Hypothalamus (tissue), 51 donors: ENCODE results near the gene IL21R.
"Not testable (repeated sequence)": the region's sequence is repeated elsewhere in the genome, so short reads cannot be mapped to it uniquely, and the experiment has no call there.

Source experiments
- DNase-seq, 51 donors: peaks; one replicate each; lab custom pipeline; 2025; lab: John Stamatoyannopoulos, UW

IL21R gene

DNA sequence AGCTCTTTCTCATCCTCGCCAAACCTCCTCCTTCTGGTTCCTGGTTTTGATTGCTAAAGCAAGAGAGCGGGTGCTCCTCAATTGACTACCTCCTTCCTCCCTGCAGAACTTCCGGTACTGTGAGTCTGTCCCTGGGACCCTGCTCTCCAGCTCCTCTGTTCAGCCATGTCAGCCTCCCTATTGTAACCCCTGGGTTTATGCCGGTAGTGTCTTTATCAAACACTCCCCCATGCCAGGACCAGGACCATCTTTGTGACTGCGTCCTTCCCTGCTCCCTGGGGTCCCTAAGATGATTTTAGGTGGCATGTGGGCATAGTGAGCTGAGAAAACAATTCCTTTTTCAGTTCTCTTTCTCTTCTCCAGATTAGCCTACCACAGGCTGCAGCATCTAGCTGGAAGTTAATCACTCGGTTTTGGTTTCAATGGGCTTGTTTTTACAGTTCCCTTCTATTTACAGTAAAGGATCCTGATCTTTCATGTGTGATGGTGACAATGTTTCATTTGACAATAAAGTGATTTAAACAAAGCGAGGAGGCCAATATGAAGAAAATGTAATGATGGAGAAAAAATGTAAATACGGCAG lies 27.7 kb upstream of the IL21R start:
- DNase-seq, result peak in 1 of 51 donors; percentile 3

DNA sequence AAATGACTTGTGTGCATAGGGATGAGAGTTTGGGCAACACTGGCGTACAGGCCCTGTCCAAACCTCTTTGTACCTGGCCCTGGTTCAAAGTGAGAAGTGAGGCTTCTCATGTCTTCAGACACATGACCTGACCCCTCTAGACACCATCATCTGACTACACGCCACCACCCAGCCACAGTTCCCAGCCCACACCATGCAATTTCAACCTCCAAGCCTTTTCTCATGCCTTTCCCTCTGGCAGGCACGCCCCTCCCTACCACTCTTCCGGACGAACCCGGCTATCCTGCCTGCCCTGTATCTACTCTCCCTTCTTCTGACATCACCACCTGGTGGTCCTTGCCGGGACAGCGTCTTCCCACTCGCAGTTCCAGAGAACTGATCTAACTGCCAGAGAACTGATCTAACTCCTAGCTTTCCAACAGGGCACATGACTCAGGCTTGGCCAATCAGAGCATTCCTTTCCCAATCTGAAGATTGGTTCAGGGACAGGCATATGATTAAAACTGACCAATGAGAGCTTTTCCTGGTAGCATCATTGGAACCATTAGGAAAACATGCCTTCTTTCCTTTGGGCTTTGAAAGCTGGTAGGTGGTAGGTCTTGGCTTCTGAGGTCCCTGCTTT lies 27.1 kb upstream of the IL21R start:
- peak in 31 of 51 donors; percentile 2 to 58 (median 26) for DNase-seq

DNA sequence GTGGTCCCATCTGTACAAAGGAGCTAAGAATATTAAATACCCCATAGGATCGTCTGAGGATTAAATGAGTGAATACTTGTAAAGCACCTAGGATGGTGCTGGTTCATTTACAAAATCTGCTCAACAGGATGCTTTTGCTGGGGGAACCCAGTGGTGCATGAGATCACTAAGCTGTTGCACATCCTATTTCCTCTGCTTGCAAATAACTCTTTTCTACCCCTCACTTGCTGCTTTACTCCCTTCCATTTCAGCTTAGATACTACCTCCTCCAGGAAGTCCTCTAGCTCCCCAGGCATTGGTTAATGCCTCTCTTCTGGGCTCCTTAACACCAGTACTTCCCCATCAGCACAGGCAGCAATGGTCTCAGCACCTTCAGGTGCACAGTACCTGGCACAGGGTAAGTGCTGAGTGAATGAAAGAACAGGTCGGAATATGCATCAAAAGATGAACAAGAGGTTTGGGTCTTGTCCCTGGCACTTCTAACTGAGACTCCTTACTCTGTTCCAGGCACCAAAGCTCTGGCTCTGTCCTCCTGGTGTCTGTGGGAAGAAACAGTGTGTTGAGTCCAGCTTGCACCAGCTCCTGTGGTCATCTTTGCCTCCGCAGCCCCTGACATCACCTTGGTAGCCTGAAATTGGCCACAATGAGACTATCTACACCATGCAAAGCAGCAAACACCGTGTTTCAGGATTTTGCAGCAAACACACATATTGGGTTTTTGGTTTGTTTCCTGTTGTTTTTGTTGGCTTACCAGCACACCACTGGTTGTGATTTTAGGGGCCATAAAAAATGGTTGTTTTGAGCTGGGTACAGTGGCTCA lies 24.1 kb upstream of the IL21R start:
- DNase-seq, result no peak

DNA sequence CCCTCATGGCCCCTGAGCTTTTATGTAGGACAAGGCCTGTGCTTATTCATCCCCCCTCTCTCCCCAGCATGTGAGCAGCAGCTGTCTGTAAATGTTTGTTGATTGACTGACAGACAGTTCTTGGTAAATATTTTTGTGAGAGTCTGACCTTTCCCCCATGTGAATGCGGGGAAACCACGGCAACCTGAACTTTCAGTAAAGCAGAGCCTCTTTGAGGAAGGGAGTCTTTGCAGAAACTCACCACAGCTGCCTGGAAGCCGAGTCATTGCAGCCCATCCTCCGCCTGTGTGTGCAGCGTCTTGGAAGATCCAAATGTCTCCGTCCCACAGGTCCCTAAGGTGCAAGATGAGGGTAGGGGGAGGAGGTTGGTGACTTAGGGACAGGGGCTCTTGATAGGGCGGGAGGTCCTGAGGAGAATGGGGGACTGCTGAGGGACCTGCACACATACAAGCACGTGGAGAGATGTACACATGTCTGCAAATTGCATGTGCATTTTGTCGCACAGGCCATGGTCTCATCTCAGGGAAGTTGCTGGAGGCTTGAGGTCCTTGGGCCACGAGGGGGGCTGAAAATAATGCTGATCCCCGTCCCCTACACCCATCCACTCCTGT lies 23.0 kb upstream of the IL21R start:
- no peak for DNase-seq

DNA sequence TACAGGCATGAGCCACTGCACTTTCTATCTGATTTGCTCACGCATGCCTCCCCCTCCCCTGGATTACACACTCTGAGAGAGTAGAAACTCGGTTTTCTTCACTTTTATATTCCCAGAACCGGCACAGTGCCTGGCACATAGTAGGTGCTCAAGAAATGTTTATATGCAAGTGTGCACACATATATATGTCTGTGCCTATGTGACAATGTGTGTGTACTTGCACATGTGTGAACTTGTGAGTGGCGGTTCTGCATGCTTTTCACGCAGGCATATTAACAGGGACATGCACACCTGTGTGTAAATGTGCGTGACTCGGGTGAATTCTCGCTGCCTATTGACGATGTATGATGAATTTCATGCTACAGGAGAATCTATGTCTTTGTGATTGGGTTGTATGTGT lies 22.1 kb upstream of the IL21R start:
- DNase-seq, result no peak

DNA sequence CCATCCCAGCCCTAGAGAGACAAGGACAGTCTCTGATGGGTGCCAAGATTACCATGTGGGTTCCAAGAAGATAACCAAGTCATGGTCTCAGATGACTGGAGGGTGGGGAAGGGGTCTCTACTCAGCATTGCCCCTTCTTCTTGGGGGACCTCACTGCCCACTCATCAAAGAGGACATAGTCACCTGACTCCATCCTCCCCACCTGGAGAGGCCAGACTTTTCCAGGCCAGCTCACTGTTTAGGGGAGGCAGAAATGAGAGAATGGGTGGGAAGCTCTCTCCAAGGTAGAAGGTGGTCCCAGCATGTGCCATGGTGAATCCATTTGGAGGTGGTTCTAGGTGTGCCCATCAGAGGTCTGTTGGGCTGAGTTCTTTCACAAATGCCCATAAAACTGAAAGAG lies 20.7 kb upstream of the IL21R start:
- no peak for DNase-seq

DNA sequence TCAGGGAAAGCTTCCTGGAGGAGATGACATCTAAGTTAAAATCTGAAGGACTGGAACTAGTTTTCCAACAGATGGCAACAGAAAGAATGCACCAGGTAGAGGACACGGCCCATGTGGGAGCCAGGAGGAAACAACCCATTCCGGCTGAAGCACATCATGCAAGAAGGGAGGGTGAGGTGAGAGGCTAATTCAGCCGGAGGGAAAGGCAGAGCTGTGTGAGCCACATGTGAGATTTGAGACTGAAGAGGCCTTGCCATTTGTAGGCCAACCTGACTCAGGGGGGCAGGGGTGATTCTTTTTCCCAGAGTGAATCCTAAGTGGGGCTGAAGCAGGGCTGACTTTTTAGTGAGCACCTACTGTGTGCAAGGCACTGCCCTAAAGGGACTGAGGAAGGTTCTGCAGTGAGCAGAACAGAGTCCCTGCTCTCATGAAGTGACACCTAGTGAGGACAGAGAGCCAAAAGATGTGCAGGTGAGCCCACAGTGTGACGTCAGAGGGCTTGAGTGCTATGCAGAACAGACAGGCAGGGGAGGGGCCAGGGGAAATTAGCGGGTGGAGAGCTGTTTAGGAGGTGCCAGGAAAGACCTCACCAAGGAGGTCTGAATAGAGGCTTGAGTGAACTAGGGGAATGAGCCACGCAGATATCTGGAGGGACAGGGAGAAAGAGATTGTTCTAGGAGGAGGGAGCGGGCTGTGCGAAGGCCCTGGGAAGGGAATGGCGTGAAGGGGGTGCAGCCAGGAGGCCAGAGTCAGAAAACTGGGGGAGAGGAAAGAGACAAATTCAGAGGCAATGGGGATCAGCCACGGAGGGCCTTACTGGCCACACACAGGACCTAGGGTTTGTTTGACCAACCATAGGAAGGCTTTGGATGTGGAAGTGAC lies 19.8 kb upstream of the IL21R start:
- DNase-seq, result no peak

DNA sequence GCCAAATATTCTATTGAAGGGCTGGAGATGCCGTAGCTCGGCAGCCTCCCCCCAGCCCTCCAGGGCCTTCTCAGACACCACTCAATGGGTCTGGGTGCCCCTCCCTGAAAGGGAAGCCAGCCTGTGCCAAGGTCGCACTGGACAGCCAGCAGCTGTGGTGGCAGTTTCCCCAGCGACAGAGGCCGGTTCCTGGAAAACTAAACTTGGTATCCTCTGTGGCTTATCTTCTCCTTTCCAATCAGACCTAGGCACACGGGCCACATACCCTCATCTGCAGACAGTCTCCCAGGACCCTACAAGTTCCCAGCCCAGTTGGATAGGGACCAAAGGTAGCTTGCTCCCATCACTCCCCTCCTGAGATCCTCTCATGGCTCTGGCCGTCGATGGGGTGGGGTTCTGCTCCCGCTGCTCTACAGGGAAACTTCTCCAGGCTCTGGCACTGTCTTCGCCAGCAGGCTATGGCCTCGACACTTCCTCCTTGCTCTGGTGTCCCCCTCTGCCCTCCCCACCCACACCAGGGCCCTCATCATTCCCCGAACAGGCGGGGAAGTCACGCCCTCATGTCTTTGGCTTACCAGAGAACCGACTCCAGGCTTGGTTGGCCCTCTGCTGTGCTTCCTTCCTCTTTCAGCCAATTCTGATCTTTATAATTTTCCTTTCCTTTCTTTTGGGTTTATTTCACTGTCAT lies 18.3 kb upstream of the IL21R start:
- DNase-seq, result peak in 3 of 51 donors; percentile 0 to 22 (median 3)

DNA sequence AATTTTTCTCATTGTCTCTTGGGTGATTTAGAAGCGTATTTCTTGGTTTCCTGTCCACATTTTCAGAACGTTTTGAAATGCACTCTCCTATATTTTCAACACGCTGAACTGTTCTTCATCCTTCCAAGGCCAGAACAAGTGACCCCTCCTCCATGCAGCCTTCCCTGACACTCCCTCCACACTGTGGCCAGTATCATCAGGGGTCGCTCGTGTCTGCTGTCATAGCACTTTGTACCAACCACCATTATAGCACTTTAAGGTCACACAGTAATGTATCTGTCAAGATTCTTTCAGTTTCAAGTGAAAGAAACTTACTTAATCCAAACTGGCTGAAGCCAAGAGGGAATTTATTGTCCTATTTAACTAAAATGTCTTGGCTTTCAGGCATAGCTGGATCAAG lies 17.5 kb upstream of the IL21R start:
- DNase-seq, result no peak

DNA sequence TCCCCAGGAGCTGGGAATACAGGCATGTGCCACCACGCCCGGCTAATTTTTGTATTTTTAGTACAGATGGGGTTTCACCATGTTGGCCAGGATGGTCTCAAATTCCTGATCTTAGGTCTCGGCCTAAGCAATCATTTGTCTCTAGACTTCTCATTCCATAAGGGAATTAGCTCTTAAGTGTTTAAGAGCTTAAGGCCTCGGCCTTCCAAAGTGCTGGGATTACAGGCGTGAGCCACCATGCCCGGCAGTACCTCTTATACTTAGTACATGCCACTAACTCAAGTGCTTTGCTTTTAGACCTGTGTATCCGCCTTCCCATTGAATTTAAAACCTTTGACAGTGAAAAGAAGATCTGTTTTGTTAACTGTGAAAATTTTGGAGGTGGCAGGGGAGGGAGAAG lies 16.6 kb upstream of the IL21R start:
- no peak for DNase-seq

DNA sequence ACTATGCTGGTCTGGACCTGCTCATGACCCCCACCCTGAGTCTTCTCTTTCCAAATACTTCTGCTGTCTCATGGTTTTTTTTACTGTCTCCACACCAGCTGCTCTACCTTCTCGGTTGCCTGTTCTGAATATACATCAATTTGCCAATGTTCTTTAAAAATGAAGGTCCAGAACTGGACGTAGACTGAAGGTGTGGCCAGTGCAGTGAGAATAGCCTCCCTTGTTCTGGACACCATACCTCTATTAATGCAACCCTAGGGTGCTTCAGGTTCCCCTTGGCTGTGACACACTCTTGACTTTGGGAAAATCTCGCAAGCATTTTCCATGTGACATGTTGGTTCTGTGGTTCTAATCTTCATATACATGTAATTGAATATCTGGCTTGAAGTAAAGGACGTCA lies 15.3 kb upstream of the IL21R start:
- DNase-seq, result no peak

DNA sequence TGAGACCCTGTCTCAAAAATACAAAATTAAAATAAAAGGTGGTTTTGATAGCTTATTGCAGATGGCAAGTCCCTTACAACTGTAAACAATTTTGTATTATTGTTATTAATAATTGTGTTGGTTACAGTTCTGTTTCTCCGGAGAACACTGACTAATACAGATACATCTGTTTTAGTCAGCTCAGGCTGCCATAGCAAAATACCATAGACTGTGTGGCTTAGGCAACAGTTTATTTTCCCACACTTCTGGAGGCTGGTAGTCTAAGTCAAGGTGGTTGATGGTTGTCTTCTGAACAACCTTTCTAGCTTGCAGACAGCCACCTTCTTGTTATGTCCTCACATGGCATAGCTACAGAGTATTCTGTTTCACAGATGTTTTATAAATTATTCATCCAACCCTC lies 14.2 kb upstream of the IL21R start:
- no peak for DNase-seq

DNA sequence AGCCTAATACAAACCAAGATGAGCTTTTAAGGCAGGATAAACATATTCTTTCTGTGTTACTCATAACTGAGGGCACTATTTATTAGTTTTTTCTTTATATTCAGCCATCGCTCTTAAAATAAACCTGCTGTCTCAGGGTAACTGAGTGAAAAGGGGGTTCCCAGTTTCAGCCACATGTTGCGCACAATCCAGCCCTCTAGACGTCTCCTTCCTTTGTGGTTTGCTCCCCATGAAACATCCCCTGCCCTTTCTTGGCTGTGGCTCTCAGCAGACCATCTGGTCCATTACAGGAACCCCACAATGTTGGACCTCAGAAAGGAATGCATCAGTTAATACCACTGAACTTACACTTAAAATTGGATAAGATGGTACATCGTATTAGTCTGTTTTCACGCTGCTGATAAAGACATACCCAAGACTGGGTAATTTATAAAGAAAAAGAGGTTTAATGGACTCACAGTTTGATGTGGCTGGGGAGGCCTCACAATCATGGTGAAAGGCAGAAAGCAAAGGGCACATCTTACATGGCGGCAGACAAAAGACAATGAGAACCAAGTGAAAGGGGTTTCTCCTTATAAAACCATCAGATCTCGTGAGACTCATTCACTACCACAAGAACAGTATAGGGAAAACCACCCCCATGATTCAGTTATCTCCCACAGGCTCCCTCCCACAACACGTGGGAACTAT lies 12.6 kb upstream of the IL21R start:
- DNase-seq, result no peak

DNA sequence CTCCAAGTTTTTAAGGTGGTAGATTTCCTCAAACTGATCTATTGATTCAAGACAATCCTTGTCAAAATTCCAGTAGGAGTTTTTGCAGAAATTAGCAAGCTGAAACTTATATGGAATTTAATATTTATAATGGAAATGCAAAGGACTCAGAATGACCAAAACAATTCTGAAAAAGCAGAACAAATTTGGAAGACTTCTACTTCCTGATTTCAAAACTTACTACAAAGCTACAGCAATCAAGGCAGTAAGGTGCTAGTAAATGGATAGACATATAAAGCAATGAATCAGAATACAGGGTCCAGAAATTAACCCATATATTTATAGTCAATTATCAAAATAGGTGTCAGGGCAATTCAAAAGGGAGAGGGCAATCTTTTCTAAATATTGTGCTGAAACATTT lies 11.8 kb upstream of the IL21R start:
- no peak for DNase-seq

DNA sequence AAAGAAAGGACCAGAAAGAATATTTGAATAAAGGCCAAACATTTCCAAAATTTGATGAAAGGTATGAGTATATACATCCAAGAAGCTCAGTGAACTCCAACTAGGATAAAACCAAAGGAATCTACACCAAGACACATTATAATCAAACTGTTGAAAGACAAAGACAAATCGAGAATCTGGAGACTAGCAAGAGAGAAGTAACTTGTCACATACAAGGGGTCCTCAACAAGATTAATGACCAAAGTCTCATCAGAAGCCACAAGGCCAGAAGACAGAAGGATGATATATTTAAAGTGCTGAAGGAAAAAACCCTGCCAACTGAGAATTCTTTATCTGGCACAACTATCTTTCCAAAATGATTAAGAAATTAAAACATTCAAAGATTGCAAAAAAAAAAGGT lies 9.3 kb upstream of the IL21R start:
- DNase-seq, result no peak

DNA sequence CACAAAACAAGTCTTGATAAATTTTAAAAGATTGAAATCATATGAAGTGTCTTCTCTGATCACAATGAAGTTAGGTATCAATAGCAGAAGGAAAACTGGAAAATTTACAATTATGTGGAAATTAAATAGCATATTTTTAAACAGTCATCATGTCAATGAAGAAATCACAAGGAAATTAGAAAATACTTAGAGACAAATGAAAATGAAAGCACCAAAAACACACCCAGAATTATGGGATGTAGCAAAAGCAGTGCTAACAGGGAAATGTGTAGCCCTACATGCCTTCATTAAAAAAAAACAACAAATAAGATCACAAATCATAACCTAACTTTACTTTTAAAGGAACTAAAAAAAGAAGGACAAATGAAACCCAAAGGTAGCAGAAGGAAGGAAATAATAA lies 7.5 kb upstream of the IL21R start:
- no peak for DNase-seq

DNA sequence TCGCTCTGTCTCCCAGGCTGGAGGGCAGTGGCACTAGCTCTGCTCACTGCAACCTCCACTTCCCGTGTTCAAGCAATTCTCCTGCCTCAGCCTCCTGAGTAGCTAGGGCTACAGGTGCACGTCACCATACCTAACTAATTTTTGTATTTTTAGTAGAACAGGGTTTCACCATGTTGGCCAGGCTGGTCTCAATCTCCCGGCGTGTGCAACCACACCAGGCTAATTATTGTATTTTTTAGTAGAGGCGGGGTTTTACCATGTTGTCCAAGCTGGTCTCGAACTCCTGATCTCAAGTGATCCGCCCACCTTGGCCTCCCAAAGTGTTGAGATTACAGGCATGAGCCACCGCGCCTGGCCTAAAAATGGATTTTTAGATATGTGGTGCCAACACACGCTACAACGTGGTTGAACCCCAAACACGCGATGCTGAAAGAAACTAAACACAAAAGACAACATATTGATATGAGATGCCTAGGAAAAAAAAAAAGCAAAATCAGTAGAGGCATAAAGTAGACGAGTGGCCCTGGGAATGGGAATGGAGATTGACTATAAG lies 3.6 kb upstream of the IL21R start:
- not testable (repeated sequence) for DNase-seq

DNA sequence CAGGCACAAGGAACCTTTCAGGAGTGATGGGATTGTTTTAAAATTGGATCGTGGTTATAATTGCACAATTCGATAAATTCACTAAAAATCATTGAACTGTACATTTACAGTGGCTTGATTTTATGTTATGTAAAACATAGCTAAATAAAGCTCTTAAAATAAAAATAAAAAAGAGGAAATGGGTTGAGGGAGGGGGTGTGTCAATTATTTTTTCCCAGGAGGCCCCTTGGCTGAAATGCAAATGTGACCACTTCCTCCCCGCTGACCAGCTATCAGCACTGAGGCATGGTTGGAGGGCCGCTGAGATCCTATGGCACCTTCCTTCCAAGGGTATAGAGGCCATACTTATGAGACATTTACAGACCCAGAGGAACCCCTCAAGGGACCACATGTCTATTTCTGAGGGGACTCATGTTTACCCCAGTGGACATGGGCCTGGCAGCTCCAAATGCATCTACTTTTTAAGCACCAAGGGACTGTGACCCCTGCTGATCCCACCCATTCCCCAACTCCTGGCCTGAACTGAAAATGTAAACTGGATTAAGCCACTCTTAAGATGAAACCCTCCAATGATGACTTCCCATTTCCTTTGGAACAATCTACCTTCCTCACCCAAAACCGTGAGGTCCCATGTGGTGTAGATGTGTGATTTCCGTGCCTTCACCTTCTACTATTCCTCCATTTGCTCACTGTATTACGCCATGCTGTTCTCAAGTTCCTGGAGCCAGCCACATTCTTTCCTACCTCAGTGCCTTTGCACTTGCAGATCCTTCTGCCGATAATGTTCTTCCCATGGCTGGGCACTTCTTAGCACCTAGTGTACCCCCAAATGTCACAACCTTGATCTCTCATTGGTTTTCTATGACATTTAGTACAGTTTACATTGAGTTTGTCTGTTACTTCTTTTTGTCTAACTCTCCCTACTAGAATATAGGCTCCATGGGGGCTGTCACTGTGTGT lies 2.8 kb upstream of the IL21R start:
- DNase-seq, result no peak
